WTC11 (cell line): ENCODE data around the gene CDK2.

Experiments
- FOXJ3 ChIP-seq: sonication (generic); formaldehyde crosslinking; IDR thresholded peaks from 2 replicates; pipeline ENCODE4 v1.9.0; 2021; ENCODE audit warnings: missing genetic modification reagents, mild to moderate bottlenecking, borderline replicate concordance
- RELA ChIP-seq: sonication (generic); formaldehyde crosslinking; IDR thresholded peaks from 2 replicates; pipeline ENCODE4 v1.8.1; 2022; ENCODE audit warnings: missing genetic modification reagents, mild to moderate bottlenecking, borderline replicate concordance
- SMAD4 ChIP-seq: sonication (generic); formaldehyde crosslinking; IDR thresholded peaks from 2 replicates; pipeline ENCODE4 v1.8.0; 2022; ENCODE audit warnings: mild to moderate bottlenecking, missing genetic modification reagents
- TF ChIP-seq, protein P1 (sequence below): sonication (generic); formaldehyde crosslinking; IDR thresholded peaks from 2 replicates; pipeline ENCODE4 v1.8.0; 2022; ENCODE audit warnings: mild to moderate bottlenecking, missing genetic modification reagents

DNA sequence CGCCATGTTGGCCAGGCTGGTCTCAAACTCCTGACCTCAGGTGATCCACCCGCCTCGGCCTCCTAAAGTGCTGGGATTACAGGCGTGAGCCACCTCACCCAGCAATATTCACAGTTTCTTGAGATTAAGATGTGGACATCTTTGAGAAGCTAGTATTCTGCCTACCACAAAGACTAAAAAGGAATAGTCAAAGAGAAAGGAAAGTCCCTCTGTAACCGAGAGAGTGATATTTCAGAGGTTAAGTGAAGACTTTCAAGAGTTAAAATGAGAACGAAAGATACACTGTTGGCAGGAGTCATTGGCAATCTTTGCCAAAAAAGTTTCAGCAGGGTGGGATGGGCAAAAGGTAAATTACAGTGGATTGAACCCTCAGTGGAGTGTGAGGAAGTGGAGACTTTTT, 20.1 kb upstream of the CDK2 start:
- TF ChIP-seq, protein P1, sequence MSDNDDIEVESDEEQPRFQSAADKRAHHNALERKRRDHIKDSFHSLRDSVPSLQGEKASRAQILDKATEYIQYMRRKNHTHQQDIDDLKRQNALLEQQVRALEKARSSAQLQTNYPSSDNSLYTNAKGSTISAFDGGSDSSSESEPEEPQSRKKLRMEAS (CRISPR knock-in tag): no peak
- TF ChIP-seq FOXJ3: no peak
- no peak for TF ChIP-seq RELA (CRISPR knock-in tag)
- no peak for TF ChIP-seq SMAD4
